Measurements from ENCODE around the gene C8A. TPM values are rescaled to one million over a fixed set of nuclear protein-coding genes. Genes with fewer than 3 reads are reported as not detected.

The C8A gene
- total RNA-seq, 1 donor from 2014 or later = not detected

GRCh38 chr1:56821462-56821797, 33.2 kb upstream of the C8A start:
- Mint-ChIP-seq H3K4me1 (peaks cover 21% of the 10 kb centered on the region), H3K4me3 (no peak overlapping the region), H3K36me3 (ENCODE audit: low read depth) (no peaks in the 10 kb centered on the region), H3K27me3 (ENCODE audit: low read depth) (peaks cover 42% of the 10 kb centered on the region), H3K9me3 (peaks cover 9% of the 10 kb centered on the region), H3K27ac (ENCODE audit: unreplicated experiment) (no peak overlapping the region)
- no peak for TF ChIP-seq CTCF (conservative IDR thresholded peaks at IDR 0.05)
- no peak for DNase-seq (ENCODE audit: low read depth, low spot score)

- DNase-seq (ENCODE audit: low read depth, low spot score) = no peak
- Mint-ChIP-seq H3K27me3 (ENCODE audit: low read depth) (peaks cover 47% of the 10 kb centered on the region), H3K36me3 (ENCODE audit: low read depth) (no peaks in the 10 kb centered on the region), H3K9me3 (peaks cover 10% of the 10 kb centered on the region), H3K27ac (ENCODE audit: unreplicated experiment) (no peak overlapping the region), H3K4me1 (peaks cover 10% of the 10 kb centered on the region), H3K4me3 (no peak overlapping the region)
- no peak for TF ChIP-seq CTCF (conservative IDR thresholded peaks at IDR 0.05)
These were observed 30.3 kb upstream of the C8A start for GRCh38 chr1:56824271-56824670.

- peaks cover 47% of the 10 kb centered on the region for H3K27me3 Mint-ChIP-seq (ENCODE audit: low read depth)
- DNase-seq (ENCODE audit: low read depth, low spot score) = no peak
- peaks cover 10% of the 10 kb centered on the region for H3K9me3 Mint-ChIP-seq
- no peaks in the 10 kb centered on the region for H3K36me3 Mint-ChIP-seq (ENCODE audit: low read depth)
- TF ChIP-seq CTCF (conservative IDR thresholded peaks at IDR 0.05) = no peak
- H3K4me1 Mint-ChIP-seq = peaks cover 10% of the 10 kb centered on the region
- no peak overlapping the region for H3K4me3 Mint-ChIP-seq
- H3K27ac Mint-ChIP-seq (ENCODE audit: unreplicated experiment) = no peak overlapping the region
These were observed 29.7 kb upstream of the C8A start for GRCh38 chr1:56824938-56825337.

GRCh38 chr1:56825436-56825835, 29.2 kb upstream of the C8A start:
- H3K9me3 Mint-ChIP-seq = peaks cover 10% of the 10 kb centered on the region
- H3K36me3 Mint-ChIP-seq (ENCODE audit: low read depth) = no peaks in the 10 kb centered on the region
- TF ChIP-seq CTCF (conservative IDR thresholded peaks at IDR 0.05) = no peak
- H3K27me3 Mint-ChIP-seq (ENCODE audit: low read depth) = peaks cover 47% of the 10 kb centered on the region
- H3K4me1 Mint-ChIP-seq = peaks cover 10% of the 10 kb centered on the region
- H3K4me3 Mint-ChIP-seq = no peak overlapping the region
- DNase-seq (ENCODE audit: low read depth, low spot score) = no peak
- no peak overlapping the region for H3K27ac Mint-ChIP-seq (ENCODE audit: unreplicated experiment)

- Mint-ChIP-seq H3K9me3 (peaks cover 10% of the 10 kb centered on the region), H3K27me3 (ENCODE audit: low read depth) (peaks cover 35% of the 10 kb centered on the region), H3K36me3 (ENCODE audit: low read depth) (no peaks in the 10 kb centered on the region), H3K4me3 (no peak overlapping the region), H3K27ac (ENCODE audit: unreplicated experiment) (no peak overlapping the region), H3K4me1 (peaks cover 14% of the 10 kb centered on the region)
- DNase-seq (ENCODE audit: low read depth, low spot score) = no peak
- no peak for TF ChIP-seq CTCF (conservative IDR thresholded peaks at IDR 0.05)
These were observed 26.9 kb upstream of the C8A start for GRCh38 chr1:56827711-56828110.

GRCh38 chr1:56830052-56830451, 24.5 kb upstream of the C8A start:
- DNase-seq (ENCODE audit: low read depth, low spot score) = no peak
- no peak for TF ChIP-seq CTCF (conservative IDR thresholded peaks at IDR 0.05)
- peaks cover 17% of the 10 kb centered on the region for H3K27me3 Mint-ChIP-seq (ENCODE audit: low read depth)
- no peak overlapping the region for H3K4me3 Mint-ChIP-seq
- H3K27ac Mint-ChIP-seq (ENCODE audit: unreplicated experiment) = no peak overlapping the region
- H3K9me3 Mint-ChIP-seq = peaks cover 6% of the 10 kb centered on the region
- no peaks in the 10 kb centered on the region for H3K36me3 Mint-ChIP-seq (ENCODE audit: low read depth)
- H3K4me1 Mint-ChIP-seq = peaks cover 9% of the 10 kb centered on the region

Data from neural crest cell (in vitro differentiated cells).